Right forelimb (tissue), 1 donor: ENCODE data around the gene SLC1A6.
"Not testable (repeated sequence)": the region's sequence is repeated elsewhere in the genome, so short reads cannot be mapped to it uniquely, and the experiment has no call there.

ENCODE experiments used
- DNase-seq: peaks from one replicate; pipeline ENCODE4 v3.0.0-alpha.2; 2018

SLC1A6 gene

GRCh38 chr19:14954071-14954655, 25.5 kb downstream of the SLC1A6 start:
- DNase-seq = no peak

GRCh38 chr19:14952767-14953166, 26.9 kb downstream of the SLC1A6 start:
- no peak for DNase-seq

GRCh38 chr19:14950421-14950820, 29.2 kb downstream of the SLC1A6 start:
- no peak for DNase-seq

GRCh38 chr19:14949876-14950275, 29.8 kb downstream of the SLC1A6 start:
- no peak for DNase-seq

- DNase-seq = not testable (repeated sequence)
These were observed 30.3 kb downstream of the SLC1A6 start for GRCh38 chr19:14949413-14949812.

- DNase-seq = no peak
These were observed 35.2 kb downstream of the SLC1A6 start for GRCh38 chr19:14944456-14944855.

- no peak for DNase-seq
These were observed 36.1 kb downstream of the SLC1A6 start for GRCh38 chr19:14943601-14944000.

- no peak for DNase-seq
These were observed 38.5 kb downstream of the SLC1A6 start, which contains the start of gene OR7C2 for GRCh38 chr19:14941189-14941588. Gene OR7C2, plus strand, starts transcription at chr19:14941489. Its CDS starts 0 bp downstream, at chr19:14941489.

- DNase-seq = no peak
These were observed 39.4 kb downstream of the SLC1A6 start for GRCh38 chr19:14940266-14940665.

GRCh38 chr19:14933506-14933905, 46.2 kb downstream of the SLC1A6 start:
- no peak for DNase-seq

GRCh38 chr19:14916848-14917247, 62.8 kb downstream of the SLC1A6 start:
- no peak for DNase-seq

GRCh38 chr19:14915116-14915515, 64.5 kb downstream of the SLC1A6 start:
- no peak for DNase-seq

- DNase-seq = no peak
These were observed 73.0 kb downstream of the SLC1A6 start for GRCh38 chr19:14906711-14907110.

- no peak for DNase-seq
These were observed 77.9 kb downstream of the SLC1A6 start for GRCh38 chr19:14901675-14902260.
